GM11168 (cell line): ENCODE results near the gene ANKRD33B.
"Not testable (repeated sequence)": the region's sequence is repeated elsewhere in the genome, so short reads cannot be mapped to it uniquely, and the experiment has no call there.

Experiments used
- in situ Hi-C: fragments of 300-500 bp; cut with MboI; formaldehyde crosslinking; loops from one replicate; pipeline ENCODE4 v1.12.0; 2022; ENCODE audit warnings: low sequenced_read_pairs; ENCODE audit not compliant: unreplicated experiment

ANKRD33B gene

GRCh38 chr5:10590226-10590999 lies 26.5 kb downstream of the ANKRD33B start:
- in situ Hi-C loops: no loop called here

- in situ Hi-C loops: no loop called here
Observed at GRCh38 chr5:10591159-10591558, 27.3 kb downstream of the ANKRD33B start.

- in situ Hi-C loops: no loop called here
Observed at GRCh38 chr5:10591966-10592365, 28.1 kb downstream of the ANKRD33B start.

- in situ Hi-C loops: no loop called here
Observed at GRCh38 chr5:10592601-10593000, 28.7 kb downstream of the ANKRD33B start.

GRCh38 chr5:10593531-10594181 lies 29.8 kb downstream of the ANKRD33B start:
- in situ Hi-C loops: no loop called here

GRCh38 chr5:10594591-10595210 lies 30.8 kb downstream of the ANKRD33B start:
- in situ Hi-C loops: no loop called here

DNA sequence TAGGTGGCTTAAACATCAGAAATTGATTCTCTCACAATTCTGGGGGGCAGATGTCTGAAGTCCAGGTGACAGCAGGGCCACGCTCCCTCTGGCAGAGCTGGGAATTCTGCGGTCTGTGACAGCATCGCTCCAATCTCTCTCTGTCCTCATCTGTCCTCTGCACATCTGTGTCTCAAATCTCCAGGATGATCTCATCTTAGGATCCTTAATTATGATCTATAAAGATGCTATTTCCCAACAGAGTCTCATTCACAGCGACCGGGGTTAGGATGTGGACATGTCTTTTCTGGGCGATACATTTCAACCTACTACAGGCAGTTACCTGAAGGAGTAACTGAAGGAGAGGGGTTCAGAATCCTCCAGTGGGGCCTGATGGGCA lies 31.4 kb downstream of the ANKRD33B start:
- in situ Hi-C loops: no loop called here

- in situ Hi-C loops: no loop called here
Observed at GRCh38 chr5:10595672-10596309, 31.9 kb downstream of the ANKRD33B start.

DNA sequence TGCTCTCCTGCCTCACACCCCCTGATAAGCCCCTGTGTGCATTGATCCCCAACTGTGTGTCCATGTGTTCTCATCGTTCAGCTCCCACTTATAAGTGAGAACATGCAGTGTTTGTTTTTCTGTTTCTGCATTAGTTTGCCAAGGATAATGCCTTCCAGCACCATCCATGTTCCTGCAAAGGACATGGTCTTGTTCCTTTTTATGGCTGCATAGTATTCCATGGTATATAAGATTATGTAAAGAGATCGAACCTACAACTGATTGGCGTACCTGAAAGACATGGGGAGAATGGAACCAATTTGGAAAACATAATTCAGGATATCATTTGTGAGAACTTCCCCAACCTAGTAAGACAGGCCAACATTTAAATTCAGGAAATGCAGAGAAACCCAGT lies 32.4 kb downstream of the ANKRD33B start:
- in situ Hi-C loops: no loop called here

- in situ Hi-C loops: no loop called here
Observed at GRCh38 chr5:10596886-10597451, 33.1 kb downstream of the ANKRD33B start.

GRCh38 chr5:10599113-10599512 lies 35.2 kb downstream of the ANKRD33B start:
- in situ Hi-C loops: no loop called here

DNA sequence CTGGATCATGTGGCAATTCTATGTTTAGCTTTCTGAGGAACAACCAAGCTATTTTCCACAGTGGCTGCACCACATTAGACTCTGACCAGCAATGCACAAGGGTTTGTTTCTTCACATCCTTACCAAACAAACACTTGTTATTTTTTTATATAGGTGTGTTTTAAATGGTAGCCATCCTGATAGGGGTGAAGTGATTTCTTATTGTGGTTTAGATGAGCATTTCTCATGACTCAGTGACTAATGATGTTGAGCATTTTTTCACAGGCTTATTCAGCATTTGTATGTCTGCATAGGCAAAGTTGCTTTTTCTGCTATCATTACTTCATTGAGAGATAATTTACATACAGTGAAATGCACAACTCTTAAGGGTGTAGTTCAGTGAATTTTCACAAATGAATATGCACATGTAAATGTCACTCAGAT lies 36.0 kb downstream of the ANKRD33B start:
- in situ Hi-C loops: no loop called here

- in situ Hi-C loops: no loop called here
Observed at GRCh38 chr5:10600626-10601245, 36.9 kb downstream of the ANKRD33B start.

GRCh38 chr5:10601246-10602030 lies 37.6 kb downstream of the ANKRD33B start:
- in situ Hi-C loops: no loop called here

GRCh38 chr5:10602031-10602806 lies 38.3 kb downstream of the ANKRD33B start:
- in situ Hi-C loops: no loop called here

DNA sequence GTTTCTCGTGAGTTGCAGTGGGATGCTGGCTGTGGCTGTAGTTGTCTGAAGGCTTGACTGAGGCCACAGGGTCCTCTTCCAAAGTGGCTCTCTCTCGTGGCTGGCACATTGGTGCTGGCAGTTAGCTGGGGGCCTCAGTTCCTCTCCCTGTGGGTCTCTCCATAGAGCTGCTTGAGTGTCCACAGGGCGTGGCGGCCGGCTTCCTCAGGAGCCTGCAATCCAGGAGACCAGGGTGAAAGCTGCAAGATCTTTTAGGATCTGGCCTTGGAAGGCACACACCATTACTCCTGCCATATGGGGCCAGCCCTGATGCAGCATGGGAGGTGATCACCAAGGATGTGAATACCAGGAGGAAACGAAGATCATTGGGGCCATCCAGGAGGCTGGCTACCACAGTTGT lies 41.1 kb downstream of the ANKRD33B start:
- in situ Hi-C loops: no loop called here

- in situ Hi-C loops: not testable (repeated sequence)
Observed at GRCh38 chr5:10606632-10607022, 42.8 kb downstream of the ANKRD33B start.

DNA sequence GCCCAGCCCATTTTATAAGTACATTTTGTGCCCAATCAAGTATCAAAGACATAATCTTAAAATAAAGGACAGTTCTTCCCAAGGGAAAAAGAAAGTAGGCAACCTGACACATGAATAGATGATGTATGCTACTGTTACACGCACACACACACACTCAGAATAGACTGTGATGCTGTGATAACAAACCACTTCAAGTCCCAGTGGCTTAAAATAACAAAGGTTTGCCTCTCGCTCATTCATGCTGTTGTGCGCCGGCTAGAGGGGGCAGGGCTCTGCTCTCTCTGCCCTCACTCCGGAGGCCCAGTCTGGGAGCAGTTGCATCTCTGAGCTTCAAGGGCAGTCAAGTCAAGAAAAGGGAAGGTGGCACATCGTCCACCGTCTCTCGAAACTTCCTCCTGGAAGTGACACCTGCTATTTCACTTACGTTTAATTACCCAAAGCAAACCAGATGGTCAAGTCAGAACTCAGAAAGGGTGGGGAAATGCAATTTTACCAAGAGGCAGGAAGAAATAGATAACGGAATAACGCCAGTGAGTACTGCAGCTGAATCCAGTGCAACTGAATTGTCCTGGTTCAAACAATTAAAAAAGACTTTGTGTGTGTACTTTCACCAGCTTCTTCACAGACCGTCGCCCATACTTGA lies 43.3 kb downstream of the ANKRD33B start:
- in situ Hi-C loops: no loop called here
